Peyer's patch (tissue), 4 donors: ENCODE results near the gene ACOT6.

Source experiments
- POLR2A ChIP-seq, 2 donors: fragments of 450-650 bp; IDR thresholded peaks; one replicate each; pipeline ENCODE4 v1.5.1; 2017; ENCODE audit warnings: antibody characterized with exemption in 2 of 2, mild to moderate bottlenecking in 2 of 2, moderate library complexity in 2 of 2
- TF ChIP-seq, protein P1 (sequence below), 6 experiments: fragments of 450-650 bp in 4 of 6; fragments of 200-600 bp in 2 of 6; sonication (generic) in 1 of 6; IDR thresholded peaks; one replicate each; pipeline ENCODE4 v1.5.1; 2017 to 2019; ENCODE audit warnings: antibody characterized with exemption in 6 of 6, mild to moderate bottlenecking in 3 of 6, moderate library complexity in 1 of 6

DNA sequence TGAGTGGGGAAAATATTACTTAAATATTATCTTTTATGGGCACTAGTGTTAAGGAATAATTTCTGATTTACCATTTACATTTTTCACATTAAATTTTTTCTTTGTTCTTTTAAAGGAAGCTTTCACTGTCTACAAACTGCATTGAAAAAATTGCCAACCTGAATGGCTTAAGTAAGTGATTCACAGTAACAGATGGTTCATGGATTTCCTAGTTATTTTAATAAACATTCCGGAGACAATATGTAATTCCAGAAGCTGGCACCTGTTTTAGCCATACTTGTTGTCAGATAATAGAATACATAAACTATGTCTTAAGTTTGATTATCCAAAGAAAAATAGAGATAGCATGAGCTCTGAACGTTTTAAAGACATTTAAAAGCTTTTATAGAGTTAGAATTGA is 49.6 kb downstream of the ACOT6 start:
- TF ChIP-seq, protein P1, sequence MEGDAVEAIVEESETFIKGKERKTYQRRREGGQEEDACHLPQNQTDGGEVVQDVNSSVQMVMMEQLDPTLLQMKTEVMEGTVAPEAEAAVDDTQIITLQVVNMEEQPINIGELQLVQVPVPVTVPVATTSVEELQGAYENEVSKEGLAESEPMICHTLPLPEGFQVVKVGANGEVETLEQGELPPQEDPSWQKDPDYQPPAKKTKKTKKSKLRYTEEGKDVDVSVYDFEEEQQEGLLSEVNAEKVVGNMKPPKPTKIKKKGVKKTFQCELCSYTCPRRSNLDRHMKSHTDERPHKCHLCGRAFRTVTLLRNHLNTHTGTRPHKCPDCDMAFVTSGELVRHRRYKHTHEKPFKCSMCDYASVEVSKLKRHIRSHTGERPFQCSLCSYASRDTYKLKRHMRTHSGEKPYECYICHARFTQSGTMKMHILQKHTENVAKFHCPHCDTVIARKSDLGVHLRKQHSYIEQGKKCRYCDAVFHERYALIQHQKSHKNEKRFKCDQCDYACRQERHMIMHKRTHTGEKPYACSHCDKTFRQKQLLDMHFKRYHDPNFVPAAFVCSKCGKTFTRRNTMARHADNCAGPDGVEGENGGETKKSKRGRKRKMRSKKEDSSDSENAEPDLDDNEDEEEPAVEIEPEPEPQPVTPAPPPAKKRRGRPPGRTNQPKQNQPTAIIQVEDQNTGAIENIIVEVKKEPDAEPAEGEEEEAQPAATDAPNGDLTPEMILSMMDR (IDR thresholded peaks at IDR 0.05) = no peak
- no peak for TF ChIP-seq POLR2A (IDR thresholded peaks at IDR 0.05)
